Measurements from ENCODE around the gene FHIT.

DNA sequence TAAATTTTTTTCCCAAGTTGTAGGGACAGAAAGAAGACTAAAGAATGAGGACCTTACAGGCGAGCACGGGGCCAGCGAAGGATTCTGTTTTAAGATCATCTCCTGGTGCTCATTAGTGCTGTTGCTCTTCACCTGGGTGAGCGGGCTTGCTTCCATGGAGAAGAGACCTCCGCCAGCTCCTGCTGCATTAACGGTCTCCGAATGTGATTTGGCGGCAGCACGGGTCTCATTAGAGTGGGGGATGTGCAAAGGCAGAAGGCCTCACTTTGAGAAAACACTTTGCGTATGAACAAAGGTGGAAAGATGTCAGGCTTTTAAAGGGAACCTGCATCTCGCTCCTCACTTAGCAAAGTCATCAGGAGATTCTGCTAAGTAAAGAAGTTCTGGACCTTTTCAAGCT lies 1448.0 kb downstream of the FHIT start:
- TF ChIP-seq POLR2AphosphoS5 (IDR thresholded peaks at IDR 0.05) (no peak), EP300 (IDR thresholded peaks at IDR 0.05) (no peak)
- TF ChIP-seq, protein P1, sequence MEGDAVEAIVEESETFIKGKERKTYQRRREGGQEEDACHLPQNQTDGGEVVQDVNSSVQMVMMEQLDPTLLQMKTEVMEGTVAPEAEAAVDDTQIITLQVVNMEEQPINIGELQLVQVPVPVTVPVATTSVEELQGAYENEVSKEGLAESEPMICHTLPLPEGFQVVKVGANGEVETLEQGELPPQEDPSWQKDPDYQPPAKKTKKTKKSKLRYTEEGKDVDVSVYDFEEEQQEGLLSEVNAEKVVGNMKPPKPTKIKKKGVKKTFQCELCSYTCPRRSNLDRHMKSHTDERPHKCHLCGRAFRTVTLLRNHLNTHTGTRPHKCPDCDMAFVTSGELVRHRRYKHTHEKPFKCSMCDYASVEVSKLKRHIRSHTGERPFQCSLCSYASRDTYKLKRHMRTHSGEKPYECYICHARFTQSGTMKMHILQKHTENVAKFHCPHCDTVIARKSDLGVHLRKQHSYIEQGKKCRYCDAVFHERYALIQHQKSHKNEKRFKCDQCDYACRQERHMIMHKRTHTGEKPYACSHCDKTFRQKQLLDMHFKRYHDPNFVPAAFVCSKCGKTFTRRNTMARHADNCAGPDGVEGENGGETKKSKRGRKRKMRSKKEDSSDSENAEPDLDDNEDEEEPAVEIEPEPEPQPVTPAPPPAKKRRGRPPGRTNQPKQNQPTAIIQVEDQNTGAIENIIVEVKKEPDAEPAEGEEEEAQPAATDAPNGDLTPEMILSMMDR (IDR thresholded peaks at IDR 0.05), result no peak

Measured in esophagus muscularis mucosa (tissue), 4 donors.